Fibroblast of lung (primary cell): ENCODE results near the gene CCDC92B. TPM values are rescaled to one million over a fixed set of nuclear protein-coding genes. Genes with fewer than 3 reads are reported as not detected.

Experiments
- DNase-seq, 2 donors: peaks; one replicate each; pipeline versions ENCODE4 v3.0.0 to v3.0.0-alpha.2; 2010; ENCODE audit warnings: low read depth in 2 of 2
- H2AFZ ChIP-seq: 2 replicates; pipeline ENCODE4 v1.5.1; 2012; ENCODE audit warnings: low read length, control low read depth, inconsistent platforms
- H3K27ac ChIP-seq: 2 replicates; pipeline ENCODE4 v1.5.1; 2011; ENCODE audit warnings: low read length, control low read depth; ENCODE audit not compliant: insufficient read depth
- H3K27me3 ChIP-seq: 2 replicates; pipeline ENCODE4 v1.5.1; 2011; ENCODE audit warnings: mild to moderate bottlenecking, low read length; ENCODE audit not compliant: control insufficient read depth, insufficient read depth
- H3K36me3 ChIP-seq: 2 replicates; pipeline ENCODE4 v1.5.1; 2011; ENCODE audit warnings: low read length; ENCODE audit not compliant: control insufficient read depth, insufficient read depth
- H3K4me1 ChIP-seq: 2 replicates; pipeline ENCODE4 v1.5.1; 2011; ENCODE audit warnings: low read length; ENCODE audit not compliant: control insufficient read depth, insufficient read depth; ENCODE audit errors: extremely low read depth
- H3K4me2 ChIP-seq: 2 replicates; pipeline ENCODE4 v1.5.1; 2011; ENCODE audit warnings: low read length, control low read depth; ENCODE audit not compliant: insufficient read depth; ENCODE audit errors: extremely low read depth
- H3K4me3 ChIP-seq, 4 experiments: fragments of 200-600 bp in 1 of 4; sonication (generic) in 1 of 4; replicated peaks in 1 of 4; 2 replicates each; pipeline ENCODE4 v1.5.1; 2011 to 2016; ENCODE audit warnings: low read length in 4 of 4, low read depth in 3 of 4, mild to moderate bottlenecking in 3 of 4, control low read depth in 2 of 4, inconsistent platforms in 1 of 4, mixed read lengths in 1 of 4; ENCODE audit not compliant: insufficient read depth in 1 of 4; ENCODE audit errors: control extremely low read depth in 1 of 4
- H3K79me2 ChIP-seq: 2 replicates; pipeline ENCODE4 v1.5.1; 2012; ENCODE audit warnings: mild to moderate bottlenecking, low read length, inconsistent platforms; ENCODE audit not compliant: control insufficient read depth, insufficient read depth
- H3K9ac ChIP-seq: 2 replicates; pipeline ENCODE4 v1.5.1; 2011; ENCODE audit warnings: mild to moderate bottlenecking, low read length, control low read depth; ENCODE audit not compliant: insufficient read depth
- H3K9me3 ChIP-seq: 2 replicates; pipeline ENCODE4 v1.5.1; 2012; ENCODE audit warnings: low read depth, low read length; ENCODE audit not compliant: control insufficient read depth, insufficient read depth
- H4K20me1 ChIP-seq: 2 replicates; pipeline ENCODE4 v1.5.1; 2011; ENCODE audit warnings: low read length; ENCODE audit not compliant: control insufficient read depth, insufficient read depth; ENCODE audit errors: extremely low read depth
- EZH2 ChIP-seq: IDR thresholded peaks from 2 replicates; pipeline ENCODE4 v1.5.1; 2012; ENCODE audit warnings: low read length, control low read depth, mild to moderate bottlenecking; ENCODE audit errors: missing control alignments
- polyA plus RNA-seq, 2 donors: library from polyadenylated mRNA; depleted of rRNA in 1 of 2; stranded (reverse) in 1 of 2; unstranded in 1 of 2; fragments of >200 nt; gene quantifications; 2 replicates each; pipeline ENCODE4 v1.2.1, GENCODE V29; 2011 to 2012; ENCODE audit warnings: missing spikeins in 1 of 2
- total RNA-seq: library from RNA; depleted of rRNA; stranded (reverse); fragments of >200 nt; gene quantifications from 2 replicates; pipeline ENCODE4 v1.2.1, GENCODE V29; 2014
- TF ChIP-seq, protein P1 (sequence below), 2 donors: IDR thresholded peaks in 1 of 2; conservative IDR thresholded peaks in 1 of 2; 1 replicate in 1 of 2; 2 replicates in 1 of 2; pipeline ENCODE4 v1.5.1; 2011 to 2012; ENCODE audit warnings: low read length in 2 of 2, control low read depth in 1 of 2, inconsistent platforms in 1 of 2, low read depth in 1 of 2, mild to moderate bottlenecking in 1 of 2

The CCDC92B gene
- total and polyA plus RNA-seq, 2 donors (not counting 1 experiment from before 2014, with no cell fraction given) = not detected

DNA sequence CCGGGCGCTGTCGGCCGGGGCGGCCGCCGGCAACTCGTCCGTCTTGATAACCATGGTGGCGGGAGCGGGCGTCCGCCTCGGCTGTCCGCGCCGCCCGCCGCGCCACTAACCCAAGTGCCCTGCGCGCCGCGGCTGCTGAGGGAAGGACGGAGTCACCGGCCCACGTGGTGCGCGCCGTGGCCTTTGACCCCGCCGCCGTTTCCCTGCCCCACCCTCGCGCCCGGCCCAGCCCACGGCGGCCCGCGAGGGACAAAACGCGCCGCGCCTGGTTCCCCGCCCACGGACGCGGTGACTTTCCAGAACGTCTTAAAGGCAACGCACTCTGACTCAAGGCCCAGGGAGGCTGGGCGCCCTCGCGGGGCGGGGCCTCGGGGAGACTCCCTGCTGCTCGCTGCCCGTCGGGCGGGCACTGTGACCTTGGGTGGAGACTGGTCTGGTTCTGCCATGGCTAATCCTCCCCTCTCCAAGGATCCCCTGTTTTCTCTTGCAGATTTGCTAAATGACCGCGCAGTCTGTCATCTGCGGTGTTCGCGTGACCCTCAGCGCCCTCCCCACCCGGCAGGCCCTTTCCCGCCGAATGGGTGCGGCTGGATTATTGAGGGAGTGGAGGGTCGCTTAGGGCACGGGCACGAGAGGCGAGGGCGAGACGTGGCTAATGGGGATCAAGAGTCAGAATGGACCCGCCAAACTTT is 37.7 kb downstream of the CCDC92B start, which contains the start of gene CLUH:
Gene CLUH (minus strand): TSS at position 157 of the 692 bp plus-strand sequence. CDS start 103 bp downstream, at position 54.
- Histone ChIP-seq H4K20me1 (no peaks in the 10 kb centered on the region), H3K36me3 (no peaks in the 10 kb centered on the region), H3K9me3 (no peaks in the 10 kb centered on the region), H3K27ac (peak within 1 kb of the TSS; percentile 67), H3K4me2 (peak within 1 kb of the TSS; percentile 93), H3K4me3 (peak within 1 kb of the TSS; percentile 69 to 91 (median 80)), H3K27me3 (no peaks in the 10 kb centered on the region), H3K79me2 (peaks cover 45% of the 10 kb centered on the region), H3K4me1 (peaks cover 11% of the 10 kb centered on the region), H2AFZ (peak within 1 kb of the TSS; percentile 98), H3K9ac (peak within 1 kb of the TSS; percentile 61)
- DNase-seq = peak; percentile 97
- TF ChIP-seq, protein P1, sequence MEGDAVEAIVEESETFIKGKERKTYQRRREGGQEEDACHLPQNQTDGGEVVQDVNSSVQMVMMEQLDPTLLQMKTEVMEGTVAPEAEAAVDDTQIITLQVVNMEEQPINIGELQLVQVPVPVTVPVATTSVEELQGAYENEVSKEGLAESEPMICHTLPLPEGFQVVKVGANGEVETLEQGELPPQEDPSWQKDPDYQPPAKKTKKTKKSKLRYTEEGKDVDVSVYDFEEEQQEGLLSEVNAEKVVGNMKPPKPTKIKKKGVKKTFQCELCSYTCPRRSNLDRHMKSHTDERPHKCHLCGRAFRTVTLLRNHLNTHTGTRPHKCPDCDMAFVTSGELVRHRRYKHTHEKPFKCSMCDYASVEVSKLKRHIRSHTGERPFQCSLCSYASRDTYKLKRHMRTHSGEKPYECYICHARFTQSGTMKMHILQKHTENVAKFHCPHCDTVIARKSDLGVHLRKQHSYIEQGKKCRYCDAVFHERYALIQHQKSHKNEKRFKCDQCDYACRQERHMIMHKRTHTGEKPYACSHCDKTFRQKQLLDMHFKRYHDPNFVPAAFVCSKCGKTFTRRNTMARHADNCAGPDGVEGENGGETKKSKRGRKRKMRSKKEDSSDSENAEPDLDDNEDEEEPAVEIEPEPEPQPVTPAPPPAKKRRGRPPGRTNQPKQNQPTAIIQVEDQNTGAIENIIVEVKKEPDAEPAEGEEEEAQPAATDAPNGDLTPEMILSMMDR (conservative IDR thresholded peaks at IDR 0.05 in 1 of 2, IDR thresholded peaks at IDR 0.05 in 1 of 2; ENCODE audit: low read depth in 1 of 2, low read length in 2 of 2) = no peak
- no peak for TF ChIP-seq EZH2

DNA sequence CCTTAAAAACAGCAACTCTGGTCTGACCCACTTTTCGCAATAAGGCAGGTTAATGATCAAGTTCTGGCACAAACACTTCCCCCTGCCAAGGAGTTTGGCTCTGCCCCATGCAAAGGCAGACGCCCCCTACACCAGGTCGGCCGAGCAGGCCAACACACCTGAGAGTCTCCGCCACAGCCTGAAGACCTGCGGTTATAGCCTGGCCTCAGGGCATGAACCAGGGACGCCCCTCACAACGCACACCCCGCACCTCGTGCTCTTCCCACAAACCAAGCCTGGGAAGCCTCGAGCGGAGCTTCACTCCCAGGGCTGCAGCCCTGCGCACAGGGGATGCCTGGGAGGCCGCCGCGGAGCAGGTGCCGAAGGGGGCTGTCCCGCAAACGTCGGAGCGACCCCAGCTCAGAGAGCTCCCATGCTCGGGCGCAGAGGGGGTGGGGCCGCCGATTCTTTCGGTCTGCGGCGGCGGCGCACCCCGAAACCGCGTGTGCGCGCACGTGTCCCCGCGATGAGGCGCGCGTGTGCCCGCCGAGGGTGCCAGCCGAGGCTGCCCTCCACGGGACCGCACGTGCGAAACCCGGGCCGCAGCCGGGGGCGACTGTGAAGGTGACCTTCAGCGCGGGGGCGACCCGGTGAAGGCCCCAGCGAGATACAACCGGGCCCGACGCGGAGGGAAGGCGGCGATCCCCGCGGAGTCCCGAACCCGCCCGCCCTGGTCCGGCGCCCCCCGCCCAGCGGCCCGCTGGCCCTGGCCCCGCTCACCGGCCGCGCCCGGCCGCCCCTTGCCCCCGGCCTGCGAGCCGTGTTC is 38.4 kb downstream of the CCDC92B start:
- peak overlapping the region; percentile 69 to 91 (median 80) for H3K4me3 ChIP-seq
- H3K79me2 ChIP-seq = peaks cover 53% of the 10 kb centered on the region
- peaks cover 11% of the 10 kb centered on the region for H3K4me1 ChIP-seq
- no peaks in the 10 kb centered on the region for H3K36me3 ChIP-seq
- H3K27me3 ChIP-seq = no peaks in the 10 kb centered on the region
- peak overlapping the region; percentile 93 for H3K4me2 ChIP-seq
- H3K9me3 ChIP-seq = no peaks in the 10 kb centered on the region
- TF ChIP-seq EZH2 = no peak
- TF ChIP-seq, protein P1 (conservative IDR thresholded peaks at IDR 0.05 in 1 of 2, IDR thresholded peaks at IDR 0.05 in 1 of 2; ENCODE audit: low read depth in 1 of 2, low read length in 2 of 2) = no peak
- peak overlapping the region; percentile 56 for H3K27ac ChIP-seq
- H3K9ac ChIP-seq = peak overlapping the region; percentile 61
- H4K20me1 ChIP-seq = no peaks in the 10 kb centered on the region
- H2AFZ ChIP-seq = no peak overlapping the region
- DNase-seq = no peak
